Astrocyte (in vitro differentiated cells and primary cell): ENCODE results near the gene RPL10A. TPM values are rescaled to one million over a fixed set of nuclear protein-coding genes. Genes with fewer than 3 reads are reported as not detected.

ENCODE experiments used
- DNase-seq: peaks from one replicate; pipeline ENCODE4 v3.0.0-alpha.2; 2010; ENCODE audit warnings: low read depth
- FAIRE-seq: peaks from 2 replicates; lab custom pipeline; 2011; peaks lifted over from hg19 to GRCh38; lab: Jason Lieb, UNC
- H2AFZ ChIP-seq: 2 replicates; pipeline ENCODE4 v1.6.0; 2012; ENCODE audit warnings: low read depth, low read length, inconsistent platforms
- H3K27ac ChIP-seq: 2 replicates; pipeline ENCODE4 v1.5.1; 2011; ENCODE audit warnings: low read depth, low read length, inconsistent platforms
- H3K27me3 ChIP-seq: 2 replicates; pipeline ENCODE4 v1.6.0; 2011; ENCODE audit warnings: low read length, inconsistent platforms; ENCODE audit not compliant: insufficient read depth
- H3K36me3 ChIP-seq: 2 replicates; pipeline ENCODE4 v1.5.1; 2011; ENCODE audit warnings: low read length, inconsistent platforms; ENCODE audit not compliant: insufficient read depth
- H3K4me1 ChIP-seq: 2 replicates; pipeline ENCODE4 v1.5.1; 2011; ENCODE audit warnings: low read length, inconsistent platforms; ENCODE audit not compliant: insufficient read depth
- H3K4me2 ChIP-seq: 2 replicates; pipeline ENCODE4 v1.6.0; 2012; ENCODE audit warnings: low read length, inconsistent platforms
- H3K4me3 ChIP-seq: 2 replicates; pipeline ENCODE4 v1.5.1; 2011; ENCODE audit warnings: low read depth, mild to moderate bottlenecking, low read length, inconsistent platforms; ENCODE audit not compliant: insufficient read depth
- H3K79me2 ChIP-seq: 2 replicates; pipeline ENCODE4 v1.6.0; 2012; ENCODE audit warnings: mild to moderate bottlenecking, low read length, inconsistent platforms; ENCODE audit not compliant: insufficient read depth
- H3K9ac ChIP-seq: 2 replicates; pipeline ENCODE4 v1.6.0; 2012; ENCODE audit warnings: mild to moderate bottlenecking, low read length, inconsistent platforms
- H3K9me3 ChIP-seq: 2 replicates; pipeline ENCODE4 v1.5.1; 2012; ENCODE audit warnings: low read depth, mild to moderate bottlenecking, low read length, inconsistent platforms; ENCODE audit not compliant: insufficient read depth
- H4K20me1 ChIP-seq: 2 replicates; pipeline ENCODE4 v1.6.0; 2012; ENCODE audit warnings: low read length, inconsistent platforms; ENCODE audit not compliant: insufficient read depth
- H3K27ac Mint-ChIP-seq: one replicate; pipeline ENCODE4 v1.8.0; 2021; ENCODE audit warnings: mild to moderate bottlenecking, mixed read lengths; ENCODE audit not compliant: unreplicated experiment
- H3K27me3 Mint-ChIP-seq: one replicate; pipeline ENCODE4 v1.8.0; 2021; ENCODE audit warnings: low read depth, mixed read lengths; ENCODE audit not compliant: unreplicated experiment
- H3K36me3 Mint-ChIP-seq: one replicate; pipeline ENCODE4 v1.8.0; 2021; ENCODE audit warnings: low read depth, mixed read lengths; ENCODE audit not compliant: unreplicated experiment
- H3K4me1 Mint-ChIP-seq: one replicate; pipeline ENCODE4 v1.8.0; 2021; ENCODE audit warnings: low read depth, mixed read lengths; ENCODE audit not compliant: unreplicated experiment
- H3K4me3 Mint-ChIP-seq: one replicate; pipeline ENCODE4 v1.8.0; 2021; ENCODE audit warnings: mild to moderate bottlenecking, moderate library complexity, mixed read lengths; ENCODE audit not compliant: unreplicated experiment
- H3K9me3 Mint-ChIP-seq: one replicate; pipeline ENCODE4 v1.8.0; 2021; ENCODE audit warnings: mild to moderate bottlenecking, mixed read lengths; ENCODE audit not compliant: unreplicated experiment
- CTCF ChIP-seq: IDR thresholded peaks from 2 replicates; pipeline ENCODE4 v1.5.1; 2011; ENCODE audit warnings: low read depth, mild to moderate bottlenecking, inconsistent platforms, low read length, moderate library complexity; ENCODE audit not compliant: insufficient read depth
- EZH2 ChIP-seq: IDR thresholded peaks from 2 replicates; pipeline ENCODE4 v1.6.1; 2012; ENCODE audit warnings: mild to moderate bottlenecking, low read length, inconsistent platforms; ENCODE audit not compliant: insufficient read depth
- total RNA-seq: library from RNA; stranded (reverse); gene quantifications from 2 replicates; pipeline ENCODE4 v1.2.1, GENCODE V29; 2021

RPL10A gene
- total RNA-seq, 1 donor from 2014 or later: 887 TPM

- no peaks in the 10 kb centered on the region for H3K9me3 ChIP-seq
Measured at GRCh38 chr6:35497571-35498421, 29.6 kb downstream of the RPL10A start.

GRCh38 chr6:35498422-35499067, 30.3 kb downstream of the RPL10A start:
- peak overlapping the region; percentile 93 for H3K9ac ChIP-seq
- no peak for FAIRE-seq
- H3K27ac ChIP-seq: no peak overlapping the region
- peak overlapping the region; percentile 59 for H2AFZ ChIP-seq
- H3K79me2 ChIP-seq: peaks cover 28% of the 10 kb centered on the region
- H3K4me1 Mint-ChIP-seq: peaks cover 31% of the 10 kb centered on the region
- peaks cover 40% of the 10 kb centered on the region for H3K4me1 ChIP-seq
- peaks cover 1% of the 10 kb centered on the region for H3K9me3 Mint-ChIP-seq
- no peaks in the 10 kb centered on the region for H3K9me3 ChIP-seq
- no peak for DNase-seq
- peaks cover 2% of the 10 kb centered on the region for H3K27me3 Mint-ChIP-seq
- H3K27me3 ChIP-seq: no peaks in the 10 kb centered on the region
- peak overlapping the region; percentile 63 for H3K4me3 ChIP-seq
- TF ChIP-seq CTCF (no peak), EZH2 (no peak)
- peaks cover 3% of the 10 kb centered on the region for H3K36me3 Mint-ChIP-seq
- peak overlapping the region; percentile 93 for H3K4me2 ChIP-seq
- H4K20me1 ChIP-seq: peaks cover 26% of the 10 kb centered on the region
- H3K27ac Mint-ChIP-seq: peak overlapping the region; percentile 51
- H3K36me3 ChIP-seq: no peaks in the 10 kb centered on the region
- peak overlapping the region; percentile 83 for H3K4me3 Mint-ChIP-seq

More at GRCh38 chr6:35497571-35498421, 29.6 kb downstream of the RPL10A start:
- H2AFZ ChIP-seq: peak overlapping the region; percentile 59
- no peaks in the 10 kb centered on the region for H3K27me3 ChIP-seq
- H3K27ac ChIP-seq: peak overlapping the region; percentile 95
- peaks cover 33% of the 10 kb centered on the region for H4K20me1 ChIP-seq
- Mint-ChIP-seq H3K4me3 (peak overlapping the region; percentile 83), H3K4me1 (peaks cover 39% of the 10 kb centered on the region), H3K36me3 (peaks cover 3% of the 10 kb centered on the region), H3K9me3 (peaks cover 1% of the 10 kb centered on the region), H3K27me3 (no peaks in the 10 kb centered on the region), H3K27ac (peak overlapping the region; percentile 87)
- H3K36me3 ChIP-seq: no peaks in the 10 kb centered on the region
- peak overlapping the region; percentile 93 for H3K9ac ChIP-seq
- FAIRE-seq: no peak
- peak; percentile 57 for DNase-seq
- peak overlapping the region; percentile 63 for H3K4me3 ChIP-seq
- peaks cover 40% of the 10 kb centered on the region for H3K4me1 ChIP-seq
- H3K79me2 ChIP-seq: peaks cover 35% of the 10 kb centered on the region
- no peak for TF ChIP-seq CTCF
- TF ChIP-seq EZH2: no peak
- peak overlapping the region; percentile 93 for H3K4me2 ChIP-seq
